HepG2 (cell line): Measurements from ENCODE around the gene KRTAP10-10. TPM values are rescaled to one million over a fixed set of nuclear protein-coding genes. Genes with fewer than 3 reads are reported as not detected.

ENCODE experiments used
- ATAC-seq: fragments of 200-7000 bp; cut with Tn5 transposase; 3 replicates; pipeline ENCODE4 v1.9.1; 2020; ENCODE audit warnings: mild to moderate bottlenecking, moderate library complexity
- BruUV-seq: library from RNA; stranded (reverse); fragments of 400-500 nt; replicated peaks from 2 replicates; lab custom pipeline; 2021; lab: Mats Ljungman, UMichigan
- CTCF ChIA-PET: fragments of 300-600 bp; formaldehyde crosslinking; extraction: SDS; loops from one replicate; lab custom pipeline; 2021; ENCODE audit warnings: low total read pairs, inconsistent platforms, low intra/inter-chr PET ratio; lab: Yijun Ruan, JAX
- POLR2A ChIA-PET: fragments of 350-600 bp; sonication (Branson Sonifier 250); formaldehyde crosslinking; loops from one replicate; lab custom pipeline; 2020; ENCODE audit warnings: antibody characterized with exemption, inconsistent platforms; lab: Yijun Ruan, JAX
- DNase-seq: peaks from one replicate; pipeline ENCODE4 v3.0.0-alpha.2; 2015; ENCODE audit warnings: low spot score
- FAIRE-seq: peaks from 3 replicates; lab custom pipeline; 2011; peaks lifted over from hg19 to GRCh38; lab: Jason Lieb, UNC
- H2AFZ ChIP-seq: one replicate; pipeline ENCODE4 v1.6.1; 2011; ENCODE audit warnings: low read length, inconsistent platforms
- H3K27ac ChIP-seq: fragments of 300-600 bp; 3 replicates; pipeline ENCODE4 v1.8.0; 2011; ENCODE audit warnings: mixed run types, mild to moderate bottlenecking, mixed read lengths, low read length, inconsistent platforms; ENCODE audit not compliant: insufficient read depth; ENCODE audit errors: extremely low read length
- H3K27me3 ChIP-seq, 2 experiments: fragments of 200-600 bp in 1 of 2; 2 replicates in 1 of 2; 3 replicates in 1 of 2; pipeline versions ENCODE4 v1.6.0 to v1.8.0; 2011; ENCODE audit warnings: low read length in 2 of 2, mild to moderate bottlenecking in 2 of 2, moderate library complexity in 2 of 2, inconsistent platforms in 1 of 2; ENCODE audit not compliant: insufficient read depth in 2 of 2, control insufficient read depth in 1 of 2
- H3K36me3 ChIP-seq, 2 experiments: fragments of 200-600 bp in 1 of 2; replicated peaks in 1 of 2; 2 replicates in 1 of 2; 3 replicates in 1 of 2; pipeline versions ENCODE4 v1.5.1 to v1.8.0; 2011; ENCODE audit warnings: low read length in 2 of 2, inconsistent platforms in 1 of 2; ENCODE audit not compliant: insufficient read depth in 2 of 2, control insufficient read depth in 1 of 2
- H3K4me1 ChIP-seq: 2 replicates; pipeline ENCODE4 v1.5.1; 2012; ENCODE audit warnings: low read length, inconsistent platforms; ENCODE audit not compliant: insufficient read depth
- H3K4me2 ChIP-seq: 2 replicates; pipeline ENCODE4 v1.6.0; 2011; ENCODE audit warnings: low read depth, low read length, inconsistent platforms
- H3K4me3 ChIP-seq, 3 experiments: fragments of 200-600 bp in 1 of 3; sonication (generic), shearing (Covaris generic) in 1 of 3; replicated peaks in 1 of 3; 2 replicates each; pipeline ENCODE4 v1.5.1; 2011 to 2016; ENCODE audit warnings: low read length in 3 of 3, inconsistent platforms in 2 of 3, low read depth in 2 of 3, mild to moderate bottlenecking in 2 of 3, control low read depth in 1 of 3, mixed read lengths in 1 of 3; ENCODE audit not compliant: insufficient read depth in 1 of 3
- H3K79me2 ChIP-seq: one replicate; pipeline ENCODE4 v1.6.1; 2011; ENCODE audit warnings: low read length, inconsistent platforms; ENCODE audit not compliant: insufficient read depth
- H3K9ac ChIP-seq: 2 replicates; pipeline ENCODE4 v1.6.0; 2011; ENCODE audit warnings: mild to moderate bottlenecking, low read depth, low read length, inconsistent platforms; ENCODE audit not compliant: insufficient read depth
- H3K9me3 ChIP-seq: 2 replicates; pipeline ENCODE4 v1.5.1; 2012; ENCODE audit warnings: mild to moderate bottlenecking, low read length
- H4K20me1 ChIP-seq: 2 replicates; pipeline ENCODE4 v1.6.0; 2011; ENCODE audit warnings: inconsistent platforms, mild to moderate bottlenecking, low read length, moderate library complexity; ENCODE audit not compliant: insufficient read depth
- BHLHE40 ChIP-seq: IDR thresholded peaks from 2 replicates; pipeline ENCODE4 v1.6.1; 2011; ENCODE audit warnings: low read length, improper control_type of control experiment
- CCAR2 ChIP-seq: fragments of 200-400 bp; formaldehyde crosslinking; optimal IDR thresholded peaks from 2 replicates; pipeline ENCODE3; 2018; ENCODE audit warnings: low read depth, mild to moderate bottlenecking, low read length, moderate library complexity
- ESRRA ChIP-seq: sonication (generic); formaldehyde crosslinking; IDR thresholded peaks from 2 replicates; pipeline ENCODE4 v1.5.1; 2020; ENCODE audit warnings: mild to moderate bottlenecking, low read depth, missing genetic modification reagents
- MLLT10 ChIP-seq: sonication (generic); formaldehyde crosslinking; IDR thresholded peaks from 2 replicates; pipeline ENCODE4 v1.4.0; 2020; ENCODE audit warnings: missing genetic modification reagents
- MYNN ChIP-seq: sonication (generic); formaldehyde crosslinking; IDR thresholded peaks from 2 replicates; pipeline ENCODE4 v1.4.0; 2020; ENCODE audit warnings: mild to moderate bottlenecking, low read depth, missing genetic modification reagents
- PHF20 ChIP-seq: sonication (generic); formaldehyde crosslinking; IDR thresholded peaks from 2 replicates; pipeline ENCODE4 v1.5.0; 2020; ENCODE audit warnings: mild to moderate bottlenecking, missing genetic modification reagents
- POLR2G ChIP-seq: fragments of 200-400 bp; formaldehyde crosslinking; IDR thresholded peaks from 2 replicates; pipeline ENCODE4 v1.6.1; 2018; ENCODE audit warnings: mild to moderate bottlenecking, low read depth, low read length, moderate library complexity
- RBFOX2 ChIP-seq: fragments of 200-400 bp; formaldehyde crosslinking; IDR thresholded peaks from 2 replicates; pipeline ENCODE4 v1.6.1; 2017; ENCODE audit warnings: low read depth, mild to moderate bottlenecking, low read length
- RFX5 ChIP-seq: IDR thresholded peaks from 2 replicates; pipeline ENCODE4 v1.6.1; 2011; ENCODE audit warnings: low read depth, low read length, improper control_type of control experiment
- ZFYVE20 ChIP-seq: sonication (generic); formaldehyde crosslinking; IDR thresholded peaks from 2 replicates; pipeline ENCODE4 v1.8.0; 2023; ENCODE audit warnings: low read depth, mild to moderate bottlenecking, moderate library complexity, missing genetic modification reagents, borderline replicate concordance
- ZNF383 ChIP-seq: sonication (generic); formaldehyde crosslinking; IDR thresholded peaks from 2 replicates; pipeline ENCODE4 v1.4.0; 2020; ENCODE audit warnings: missing genetic modification reagents, mild to moderate bottlenecking, borderline replicate concordance
- ZNF557 ChIP-seq: sonication (generic); formaldehyde crosslinking; IDR thresholded peaks from 2 replicates; pipeline ENCODE4 v1.4.0; 2020; ENCODE audit warnings: missing genetic modification reagents
- ZNF7 ChIP-seq: IDR thresholded peaks from 2 replicates; pipeline ENCODE4 v1.6.1; 2016; ENCODE audit warnings: missing biosample characterization, missing genetic modification reagents
- ZNF713 ChIP-seq: sonication (generic); formaldehyde crosslinking; IDR thresholded peaks from 2 replicates; pipeline ENCODE4 v1.4.0; 2020; ENCODE audit warnings: mild to moderate bottlenecking, missing genetic modification reagents
- ZNF746 ChIP-seq: sonication (generic); formaldehyde crosslinking; IDR thresholded peaks from 2 replicates; pipeline ENCODE4 v1.8.0; 2022; ENCODE audit warnings: mild to moderate bottlenecking, missing genetic modification reagents
- WGBS: methylation state at CpG from one replicate; pipeline ENCODE4 v1.1.6; 2017; ENCODE audit warnings: low lambda C conversion rate; 5-methylcytosine and 5-hydroxymethylcytosine counted together
- in situ Hi-C: cut with HindIII; loops from 2 replicates; pipeline ENCODE4 v1.10.0; 2017; ENCODE audit warnings: low pct_unique_long_range_greater_than_20kb; ENCODE audit not compliant: extremely low pct_ligation_motif_present
- intact Hi-C: fragments of 100-400 bp; cut with micrococcal nuclease; formaldehyde crosslinking; loops from one replicate; pipeline ENCODE4 v1.10.0; 2022; ENCODE audit not compliant: unreplicated experiment
- polyA plus RNA-seq, 8 experiments: library from polyadenylated mRNA; depleted of rRNA in 3 of 8; stranded (reverse) in 7 of 8; unstranded in 1 of 8; fragments of >200 nt; fragmentation: Illumina TruSeq in 4 of 8; extraction: Trizol in 4 of 8; gene quantifications; 2 replicates each; pipeline versions ENCODE4 v1.2.1 to v1.2.3, GENCODE V29; 2011 to 2016; ENCODE audit warnings: low read depth in 4 of 8, missing spikeins in 1 of 8, mixed read lengths in 1 of 8; ENCODE audit not compliant: insufficient read depth in 1 of 8
- total RNA-seq, 5 experiments: library from RNA; depleted of rRNA; stranded (reverse); fragments of >200 nt; fragmentation: Illumina TruSeq; extraction: Trizol; gene quantifications; 2 replicates each; pipeline ENCODE4 v1.2.3, GENCODE V29; 2016; ENCODE audit warnings: low read depth in 1 of 5
- TF ChIP-seq, protein P1 (sequence below): sonication (generic); formaldehyde crosslinking; IDR thresholded peaks from 2 replicates; pipeline ENCODE4 v1.4.0; 2020; ENCODE audit warnings: missing genetic modification reagents, borderline replicate concordance

The KRTAP10-10 gene
- total and polyA plus RNA-seq, 2 of the 13 experiments (the other 11 are each of a cell fraction or from before 2014, with no cell fraction given) = not detected

GRCh38 chr21:44684077-44684476 lies 46.9 kb downstream of the KRTAP10-10 start:
- ChIA-PET POLR2A (no interaction called here), CTCF (no interaction called here)
- H3K79me2 ChIP-seq = no peaks in the 10 kb centered on the region
- 22% methylated on average over 7 of the region's 7 CpGs for WGBS
- H3K27ac ChIP-seq = no peak overlapping the region
- no peaks in the 10 kb centered on the region for H3K36me3 ChIP-seq
- no peaks in the 10 kb centered on the region for H3K4me1 ChIP-seq
- intact Hi-C loops = no loop called here
- in situ Hi-C loops = no loop called here
- no peak overlapping the region for H3K9ac ChIP-seq
- no peak for FAIRE-seq
- H4K20me1 ChIP-seq = no peaks in the 10 kb centered on the region
- ATAC-seq = no peak
- BruUV-seq = no TSS peak
- H2AFZ ChIP-seq = no peak overlapping the region
- no peaks in the 10 kb centered on the region for H3K9me3 ChIP-seq
- no peak for TF ChIP-seq ZNF7
- no peak for TF ChIP-seq POLR2G
- TF ChIP-seq MLLT10 = no peak
- TF ChIP-seq RFX5 = no peak
- TF ChIP-seq ZFYVE20 (CRISPR knock-in tag) = no peak
- TF ChIP-seq, protein P1, sequence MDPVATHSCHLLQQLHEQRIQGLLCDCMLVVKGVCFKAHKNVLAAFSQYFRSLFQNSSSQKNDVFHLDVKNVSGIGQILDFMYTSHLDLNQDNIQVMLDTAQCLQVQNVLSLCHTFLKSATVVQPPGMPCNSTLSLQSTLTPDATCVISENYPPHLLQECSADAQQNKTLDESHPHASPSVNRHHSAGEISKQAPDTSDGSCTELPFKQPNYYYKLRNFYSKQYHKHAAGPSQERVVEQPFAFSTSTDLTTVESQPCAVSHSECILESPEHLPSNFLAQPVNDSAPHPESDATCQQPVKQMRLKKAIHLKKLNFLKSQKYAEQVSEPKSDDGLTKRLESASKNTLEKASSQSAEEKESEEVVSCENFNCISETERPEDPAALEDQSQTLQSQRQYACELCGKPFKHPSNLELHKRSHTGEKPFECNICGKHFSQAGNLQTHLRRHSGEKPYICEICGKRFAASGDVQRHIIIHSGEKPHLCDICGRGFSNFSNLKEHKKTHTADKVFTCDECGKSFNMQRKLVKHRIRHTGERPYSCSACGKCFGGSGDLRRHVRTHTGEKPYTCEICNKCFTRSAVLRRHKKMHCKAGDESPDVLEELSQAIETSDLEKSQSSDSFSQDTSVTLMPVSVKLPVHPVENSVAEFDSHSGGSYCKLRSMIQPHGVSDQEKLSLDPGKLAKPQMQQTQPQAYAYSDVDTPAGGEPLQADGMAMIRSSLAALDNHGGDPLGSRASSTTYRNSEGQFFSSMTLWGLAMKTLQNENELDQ (CRISPR knock-in tag) = no peak
- TF ChIP-seq, all 625 proteins: peak for 0
- Histone ChIP-seq H3K4me2 (no peak overlapping the region), H3K4me3 (no peak overlapping the region), H3K27me3 (peaks cover 1 to 32% of the 10 kb centered on the region in 2 experiments; a peak in 4 of 5 replicates)
- DNase-seq = no peak

DNA sequence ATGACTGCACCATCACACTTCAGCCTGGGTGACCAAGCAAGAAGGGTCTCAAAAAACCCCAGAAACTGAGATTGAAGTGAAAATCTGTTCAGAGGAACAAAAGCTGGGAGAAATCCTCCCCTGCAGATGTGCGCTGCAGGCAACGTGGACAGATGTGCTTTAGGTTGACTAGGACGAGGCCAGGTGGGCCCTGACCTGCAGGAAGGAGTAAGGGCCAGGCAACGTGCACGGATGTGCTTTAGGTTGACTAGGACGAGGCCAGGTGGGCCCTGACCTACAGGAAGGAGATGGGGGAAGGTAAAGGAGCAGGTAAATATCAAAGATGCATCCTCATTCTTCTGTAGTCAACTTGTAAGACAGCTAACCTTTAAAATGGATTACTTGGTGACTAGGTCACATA lies 47.3 kb downstream of the KRTAP10-10 start:
- Histone ChIP-seq H3K27ac (no peak overlapping the region), H3K9ac (no peak overlapping the region), H3K4me2 (no peak overlapping the region), H3K27me3 (peaks cover 1 to 32% of the 10 kb centered on the region in 2 experiments; a peak in 4 of 5 replicates), H2AFZ (no peak overlapping the region), H3K79me2 (no peaks in the 10 kb centered on the region), H3K4me3 (no peak overlapping the region), H4K20me1 (no peaks in the 10 kb centered on the region), H3K36me3 (no peaks in the 10 kb centered on the region), H3K4me1 (no peaks in the 10 kb centered on the region), H3K9me3 (no peaks in the 10 kb centered on the region)
- POLR2A ChIA-PET = no interaction called here
- DNase-seq (no peak), ATAC-seq (no peak), FAIRE-seq (no peak)
- TF ChIP-seq ZNF557 (CRISPR knock-in tag) = no peak
- TF ChIP-seq MYNN (CRISPR knock-in tag) = no peak
- no peak for TF ChIP-seq ZNF746
- TF ChIP-seq BHLHE40 = no peak
- TF ChIP-seq ESRRA (CRISPR knock-in tag) = no peak
- no peak for TF ChIP-seq ZNF713 (CRISPR knock-in tag)
- no peak for TF ChIP-seq RBFOX2
- TF ChIP-seq ZNF383 = no peak
- no peak for TF ChIP-seq CCAR2
- TF ChIP-seq PHF20 (CRISPR knock-in tag) = no peak
- intact Hi-C loops = no loop called here
- BruUV-seq = no TSS peak
- CTCF ChIA-PET = no interaction called here
- in situ Hi-C loops = no loop called here
- WGBS = 25% methylated on average over 6 of the region's 6 CpGs
